Spinal cord (tissue), 10 donors: ENCODE results near the gene PRKN. TPM values are rescaled to one million over a fixed set of nuclear protein-coding genes. Genes with fewer than 3 reads are reported as not detected.
A peak's percentile ranks its signal among the peaks of the same experiment; 100 is the strongest.

Experiments used
- DNase-seq, 6 donors: peaks; one replicate each; pipeline versions ENCODE4 v3.0.0 to v3.0.0-alpha.2; 2013 to 2015; ENCODE audit warnings: low spot score in 6 of 6, low read depth in 4 of 6
- H3K27ac ChIP-seq: one replicate; pipeline ENCODE4 v1.5.1; 2013; ENCODE audit warnings: low read depth, low read length, control low read depth
- H3K27me3 ChIP-seq: one replicate; pipeline ENCODE4 v1.6.1; 2013; ENCODE audit warnings: low read length; ENCODE audit not compliant: control insufficient read depth, insufficient read depth
- H3K36me3 ChIP-seq: one replicate; pipeline ENCODE4 v1.6.1; 2013; ENCODE audit warnings: low read length; ENCODE audit not compliant: control insufficient read depth, insufficient read depth
- H3K4me1 ChIP-seq: one replicate; pipeline ENCODE4 v1.6.1; 2013; ENCODE audit warnings: low read length; ENCODE audit not compliant: control insufficient read depth, insufficient read depth
- H3K4me3 ChIP-seq: one replicate; pipeline ENCODE4 v1.5.1; 2013; ENCODE audit warnings: low read depth, low read length, control low read depth
- H3K9me3 ChIP-seq: one replicate; pipeline ENCODE4 v1.6.1; 2013; ENCODE audit warnings: low read length; ENCODE audit not compliant: control insufficient read depth, insufficient read depth
- WGBS: methylation state at CpG from one replicate; pipeline ENCODE4 v1.1.5; 2013; ENCODE audit warnings: missing lambda C conversion rate; ENCODE audit not compliant: insufficient coverage; 5-methylcytosine and 5-hydroxymethylcytosine counted together
- polyA plus RNA-seq, 2 donors: library from polyadenylated mRNA; unstranded; fragments of 120-200 nt; gene quantifications; one replicate each; pipeline ENCODE4 v1.2.1, GENCODE V29; 2013; ENCODE audit not compliant: insufficient read length in 2 of 2
- total RNA-seq, 2 donors: library from RNA; depleted of rRNA in 1 of 2; stranded (reverse); fragments of 120-200 nt in 1 of 2; fragments of >200 nt in 1 of 2; gene quantifications; one replicate each; pipeline versions ENCODE4 v1.2.3 to v1.2.4, GENCODE V29; 2013 to 2014
- donor health status: healthy.

Gene PRKN
- total and polyA plus RNA-seq, 4 donors, result 7.4 to 9.5 (median 8.4) TPM

DNA sequence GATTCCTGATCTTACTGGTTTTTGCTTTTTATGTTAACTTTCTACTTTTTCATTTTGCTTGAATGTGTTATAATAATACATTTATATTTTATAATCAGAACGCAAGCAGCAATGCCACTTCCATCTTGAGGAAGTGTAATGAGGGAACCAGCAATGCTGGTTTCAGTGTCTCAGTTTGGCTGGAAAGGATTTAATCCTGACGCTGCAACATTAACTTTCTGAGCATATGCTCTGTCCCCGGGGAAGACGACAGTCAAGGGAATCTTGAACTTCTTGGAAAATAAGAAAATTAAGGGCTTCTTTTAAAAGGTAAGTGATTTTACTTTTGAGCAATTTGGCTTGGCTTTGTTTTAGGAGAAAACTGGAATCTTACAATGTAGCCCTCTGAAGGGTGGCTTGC lies 1248.2 kb downstream of the PRKN start:
- Histone ChIP-seq H3K4me3 (no peak overlapping the region), H3K27me3 (no peaks in the 10 kb centered on the region), H3K36me3 (no peaks in the 10 kb centered on the region), H3K27ac (no peak overlapping the region), H3K4me1 (peaks cover 17% of the 10 kb centered on the region), H3K9me3 (no peaks in the 10 kb centered on the region)
- 73% methylated on average over 3 of the region's 4 CpGs for WGBS
- peak in 2 of 6 donors; percentile 29 to 71 for DNase-seq

DNA sequence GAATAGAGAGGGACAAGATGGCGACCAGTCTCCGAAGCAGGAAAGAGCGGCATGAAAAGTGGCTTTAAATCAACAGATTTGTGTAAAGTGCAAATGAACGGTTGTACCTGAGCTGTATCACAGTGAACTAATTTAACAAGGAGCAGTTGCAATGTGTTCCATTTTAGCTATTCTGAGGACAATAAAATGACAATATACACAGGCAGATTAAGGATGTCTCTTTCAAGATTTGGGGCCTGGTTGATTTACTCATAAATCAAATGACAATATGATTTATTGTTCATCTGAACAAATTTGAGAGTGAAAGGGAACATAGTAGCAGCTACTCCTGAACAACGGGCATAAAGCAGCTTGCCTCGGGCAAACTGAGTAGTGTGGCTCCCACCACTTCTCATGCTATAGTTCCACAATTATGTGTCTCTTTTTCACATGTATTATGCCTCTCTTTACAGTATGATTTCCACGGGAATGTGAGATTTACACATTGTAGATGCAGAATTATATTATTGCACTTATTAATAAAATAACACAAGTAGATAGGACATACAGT lies 1249.6 kb downstream of the PRKN start:
- Histone ChIP-seq H3K27me3 (no peaks in the 10 kb centered on the region), H3K36me3 (no peaks in the 10 kb centered on the region), H3K4me3 (no peak overlapping the region), H3K4me1 (peaks cover 17% of the 10 kb centered on the region), H3K27ac (no peak overlapping the region), H3K9me3 (no peaks in the 10 kb centered on the region)
- WGBS, result 100% methylated on average over 3 of the region's 7 CpGs
- DNase-seq, result no peak

DNA sequence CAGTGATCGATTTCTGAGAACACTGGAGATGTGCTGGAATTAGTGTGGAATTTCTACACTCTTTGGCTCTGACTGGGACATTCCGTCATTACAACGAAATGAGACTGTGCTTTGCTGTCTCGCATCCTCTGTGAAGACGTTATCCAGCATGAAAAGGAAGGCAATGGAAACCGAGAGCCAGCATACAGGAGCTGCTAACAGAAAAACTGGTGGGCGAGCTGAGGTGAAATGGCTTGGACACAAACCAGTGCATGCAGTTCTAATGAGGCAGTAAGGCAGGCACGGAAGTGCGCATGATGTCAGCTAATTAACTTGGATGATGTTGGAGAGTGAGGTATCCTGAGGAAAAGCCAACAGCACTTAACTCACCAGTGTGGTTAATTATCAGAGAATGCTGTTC lies 1250.9 kb downstream of the PRKN start:
- Histone ChIP-seq H3K4me1 (peaks cover 17% of the 10 kb centered on the region), H3K4me3 (no peak overlapping the region), H3K27ac (no peak overlapping the region), H3K27me3 (no peaks in the 10 kb centered on the region), H3K36me3 (no peaks in the 10 kb centered on the region), H3K9me3 (no peaks in the 10 kb centered on the region)
- peak in 2 of 6 donors; percentile 59 to 91 for DNase-seq
- 25% methylated on average over 9 of the region's 9 CpGs for WGBS

DNA sequence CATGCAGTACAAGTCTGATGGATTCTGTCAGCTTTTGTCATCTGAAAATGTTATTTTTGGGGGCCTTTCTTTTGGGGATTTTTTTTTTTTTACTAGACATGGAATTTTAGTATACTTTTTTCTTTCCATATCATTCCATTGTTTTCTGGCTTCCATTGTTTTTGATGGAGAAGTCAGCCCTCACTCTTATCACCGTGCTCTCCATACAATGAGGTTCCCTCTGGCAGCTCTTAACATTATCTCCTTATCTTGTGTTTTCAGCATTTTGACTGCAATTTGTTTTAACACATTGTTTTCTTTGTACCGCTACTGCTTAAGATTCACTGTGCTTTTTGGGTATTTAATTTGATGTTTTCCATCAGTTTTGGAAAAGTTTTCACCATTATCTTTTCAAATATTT lies 1262.2 kb downstream of the PRKN start:
- no peaks in the 10 kb centered on the region for H3K27me3 ChIP-seq
- no peak for DNase-seq
- WGBS, result 78% methylated on average over 1 of the region's 2 CpGs
- no peak overlapping the region for H3K27ac ChIP-seq
- H3K9me3 ChIP-seq, result no peaks in the 10 kb centered on the region
- no peak overlapping the region for H3K4me3 ChIP-seq
- H3K4me1 ChIP-seq, result no peaks in the 10 kb centered on the region
- H3K36me3 ChIP-seq, result no peaks in the 10 kb centered on the region

- 88% methylated on average over 2 of the region's 2 CpGs for WGBS
- no peaks in the 10 kb centered on the region for H3K9me3 ChIP-seq
Observed at GRCh38 chr6:161463071-161463470, 1264.5 kb downstream of the PRKN start.

GRCh38 chr6:161462148-161462547 lies 1265.4 kb downstream of the PRKN start:
- H3K27me3 ChIP-seq, result no peaks in the 10 kb centered on the region
- no CpG with 5 or more reads among the region's 2 CpGs for WGBS
- H3K4me3 ChIP-seq, result no peak overlapping the region
- peaks cover 4% of the 10 kb centered on the region for H3K4me1 ChIP-seq
- H3K27ac ChIP-seq, result no peak overlapping the region
- DNase-seq, result no peak
- no peaks in the 10 kb centered on the region for H3K36me3 ChIP-seq
- no peaks in the 10 kb centered on the region for H3K9me3 ChIP-seq

More at GRCh38 chr6:161463071-161463470, 1264.5 kb downstream of the PRKN start:
- peaks cover 4% of the 10 kb centered on the region for H3K4me1 ChIP-seq
- H3K27ac ChIP-seq, result no peak overlapping the region
- H3K4me3 ChIP-seq, result no peak overlapping the region
- no peak for DNase-seq
- no peaks in the 10 kb centered on the region for H3K27me3 ChIP-seq
- no peaks in the 10 kb centered on the region for H3K36me3 ChIP-seq

GRCh38 chr6:161459008-161459615 lies 1268.5 kb downstream of the PRKN start:
- no peak for DNase-seq
- no peak overlapping the region for H3K27ac ChIP-seq
- WGBS, result 100% methylated on average over 1 of the region's 1 CpG
- no peaks in the 10 kb centered on the region for H3K27me3 ChIP-seq
- H3K9me3 ChIP-seq, result no peaks in the 10 kb centered on the region
- no peak overlapping the region for H3K4me3 ChIP-seq
- no peaks in the 10 kb centered on the region for H3K36me3 ChIP-seq
- peaks cover 4% of the 10 kb centered on the region for H3K4me1 ChIP-seq

- Histone ChIP-seq H3K4me3 (no peak overlapping the region), H3K36me3 (no peaks in the 10 kb centered on the region), H3K4me1 (peaks cover 4% of the 10 kb centered on the region), H3K9me3 (no peaks in the 10 kb centered on the region), H3K27ac (no peak overlapping the region), H3K27me3 (no peaks in the 10 kb centered on the region)
- WGBS, result 14% methylated on average over 9 of the region's 12 CpGs
- peak in 2 of 6 donors; percentile 45 to 85 for DNase-seq
Observed at GRCh38 chr6:161458201-161458951, 1269.2 kb downstream of the PRKN start.

GRCh38 chr6:161455848-161456247 lies 1271.7 kb downstream of the PRKN start:
- H3K27ac ChIP-seq, result no peak overlapping the region
- no peak for DNase-seq

DNA sequence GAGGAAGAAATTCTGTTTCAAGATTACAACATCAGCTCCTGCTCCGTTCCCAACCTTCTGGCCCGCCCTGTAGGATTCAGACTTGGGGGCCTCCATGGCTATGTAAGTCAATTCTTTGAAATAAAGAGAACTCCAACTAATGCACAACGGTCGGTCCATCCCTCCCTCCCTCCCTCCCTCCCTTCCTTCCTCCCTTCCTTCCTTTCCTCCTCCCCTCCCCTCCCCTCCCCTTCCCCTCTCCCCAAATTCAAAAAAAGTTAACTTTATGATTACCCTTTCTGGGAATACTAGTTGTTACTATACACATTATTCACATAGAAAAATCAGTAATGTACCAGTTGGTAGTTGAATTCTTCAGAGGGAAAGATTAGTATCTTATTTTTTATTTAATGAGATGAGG lies 1274.0 kb downstream of the PRKN start:
- DNase-seq, result no peak
- Histone ChIP-seq H3K4me1 (peaks cover 4% of the 10 kb centered on the region), H3K4me3 (no peak overlapping the region), H3K9me3 (no peaks in the 10 kb centered on the region), H3K27me3 (no peaks in the 10 kb centered on the region), H3K27ac (no peak overlapping the region), H3K36me3 (no peaks in the 10 kb centered on the region)
- no CpG with 5 or more reads among the region's 4 CpGs for WGBS

More at GRCh38 chr6:161455848-161456247, 1271.7 kb downstream of the PRKN start:
- no peaks in the 10 kb centered on the region for H3K9me3 ChIP-seq
- WGBS, result 81% methylated on average over 4 of the region's 5 CpGs
- peaks cover 4% of the 10 kb centered on the region for H3K4me1 ChIP-seq
- no peaks in the 10 kb centered on the region for H3K36me3 ChIP-seq
- no peak overlapping the region for H3K4me3 ChIP-seq
- no peaks in the 10 kb centered on the region for H3K27me3 ChIP-seq
